Brain pericyte (primary cell): ENCODE measurements around the gene MED13L.

Source experiments
- DNase-seq: peaks from one replicate; pipeline ENCODE4 v3.0.0-alpha.2; 2012; ENCODE audit warnings: low read depth, low spot score

MED13L gene

GRCh38 chr12:116155383-116155782 lies 122.1 kb downstream of the MED13L start:
- no peak for DNase-seq

GRCh38 chr12:116153983-116154382 lies 123.5 kb downstream of the MED13L start:
- no peak for DNase-seq

GRCh38 chr12:116153113-116153512 lies 124.4 kb downstream of the MED13L start:
- no peak for DNase-seq

GRCh38 chr12:116152268-116152667 lies 125.2 kb downstream of the MED13L start:
- DNase-seq = no peak

- no peak for DNase-seq
Observed at GRCh38 chr12:116150452-116150851, 127.0 kb downstream of the MED13L start.

GRCh38 chr12:116150001-116150400 lies 127.5 kb downstream of the MED13L start:
- DNase-seq = no peak

- no peak for DNase-seq
Observed at GRCh38 chr12:116148844-116149243, 128.6 kb downstream of the MED13L start.

- DNase-seq = no peak
Observed at GRCh38 chr12:116146386-116146785, 131.1 kb downstream of the MED13L start.

- no peak for DNase-seq
Observed at GRCh38 chr12:116145451-116145850, 132.0 kb downstream of the MED13L start.

- DNase-seq = no peak
Observed at GRCh38 chr12:116144384-116144783, 133.1 kb downstream of the MED13L start.

- no peak for DNase-seq
Observed at GRCh38 chr12:116143909-116144308, 133.6 kb downstream of the MED13L start.

- DNase-seq = no peak
Observed at GRCh38 chr12:116142936-116143898, 134.3 kb downstream of the MED13L start.

- DNase-seq = no peak
Observed at GRCh38 chr12:116141833-116142162, 135.7 kb downstream of the MED13L start.

GRCh38 chr12:116141110-116141832 lies 136.2 kb downstream of the MED13L start:
- no peak for DNase-seq

- DNase-seq = no peak
Observed at GRCh38 chr12:116140529-116140928, 137.0 kb downstream of the MED13L start.

- no peak for DNase-seq
Observed at GRCh38 chr12:116138781-116139180, 138.7 kb downstream of the MED13L start.

GRCh38 chr12:116138364-116138763 lies 139.1 kb downstream of the MED13L start:
- no peak for DNase-seq

GRCh38 chr12:116137318-116137717 lies 140.2 kb downstream of the MED13L start:
- DNase-seq = no peak

GRCh38 chr12:116136340-116136739 lies 141.2 kb downstream of the MED13L start:
- no peak for DNase-seq

GRCh38 chr12:116135209-116135930 lies 142.1 kb downstream of the MED13L start:
- DNase-seq = peak; percentile 37

GRCh38 chr12:116133636-116134214 lies 143.8 kb downstream of the MED13L start:
- peak; percentile 41 for DNase-seq

GRCh38 chr12:116133149-116133548 lies 144.3 kb downstream of the MED13L start:
- DNase-seq = no peak
